ENCODE data around the gene KCNAB1.

KCNAB1 gene

GRCh38 chr3:156351783-156352182 is 231.4 kb downstream of the KCNAB1 start:
- Mint-ChIP-seq H3K27ac (no peak overlapping the region), H3K4me3 (no peak overlapping the region), H3K9me3 (ENCODE audit: low read depth) (no peaks in the 10 kb centered on the region), H3K36me3 (no peaks in the 10 kb centered on the region), H3K4me1 (ENCODE audit: low read depth) (no peaks in the 10 kb centered on the region), H3K27me3 (no peaks in the 10 kb centered on the region)

- Mint-ChIP-seq H3K27me3 (no peaks in the 10 kb centered on the region), H3K4me1 (ENCODE audit: low read depth) (no peaks in the 10 kb centered on the region), H3K4me3 (no peak overlapping the region), H3K27ac (no peak overlapping the region), H3K36me3 (no peaks in the 10 kb centered on the region), H3K9me3 (ENCODE audit: low read depth) (no peaks in the 10 kb centered on the region)
Observed at GRCh38 chr3:156352728-156353127, 232.3 kb downstream of the KCNAB1 start.

- Mint-ChIP-seq H3K27ac (no peak overlapping the region), H3K4me3 (no peak overlapping the region), H3K27me3 (no peaks in the 10 kb centered on the region), H3K4me1 (ENCODE audit: low read depth) (no peaks in the 10 kb centered on the region), H3K9me3 (ENCODE audit: low read depth) (no peaks in the 10 kb centered on the region), H3K36me3 (no peaks in the 10 kb centered on the region)
Observed at GRCh38 chr3:156353563-156353962, 233.2 kb downstream of the KCNAB1 start.

- Mint-ChIP-seq H3K36me3 (no peaks in the 10 kb centered on the region), H3K4me3 (no peak overlapping the region), H3K9me3 (ENCODE audit: low read depth) (no peaks in the 10 kb centered on the region), H3K4me1 (ENCODE audit: low read depth) (no peaks in the 10 kb centered on the region), H3K27me3 (no peaks in the 10 kb centered on the region), H3K27ac (no peak overlapping the region)
Observed at GRCh38 chr3:156356537-156357363, 236.4 kb downstream of the KCNAB1 start.

- Mint-ChIP-seq H3K36me3 (no peaks in the 10 kb centered on the region), H3K4me3 (no peak overlapping the region), H3K4me1 (ENCODE audit: low read depth) (no peaks in the 10 kb centered on the region), H3K27me3 (no peaks in the 10 kb centered on the region), H3K9me3 (ENCODE audit: low read depth) (no peaks in the 10 kb centered on the region), H3K27ac (no peak overlapping the region)
Observed at GRCh38 chr3:156358232-156358631, 237.9 kb downstream of the KCNAB1 start.

GRCh38 chr3:156359368-156359767 is 239.0 kb downstream of the KCNAB1 start:
- no peak overlapping the region for H3K4me3 Mint-ChIP-seq
- H3K36me3 Mint-ChIP-seq, result no peaks in the 10 kb centered on the region
- no peaks in the 10 kb centered on the region for H3K9me3 Mint-ChIP-seq (ENCODE audit: low read depth)
- no peaks in the 10 kb centered on the region for H3K27me3 Mint-ChIP-seq
- no peak overlapping the region for H3K27ac Mint-ChIP-seq
- no peaks in the 10 kb centered on the region for H3K4me1 Mint-ChIP-seq (ENCODE audit: low read depth)

GRCh38 chr3:156360083-156360482 is 239.7 kb downstream of the KCNAB1 start:
- H3K4me1 Mint-ChIP-seq (ENCODE audit: low read depth), result no peaks in the 10 kb centered on the region
- no peaks in the 10 kb centered on the region for H3K9me3 Mint-ChIP-seq (ENCODE audit: low read depth)
- H3K27ac Mint-ChIP-seq, result no peak overlapping the region
- no peak overlapping the region for H3K4me3 Mint-ChIP-seq
- H3K36me3 Mint-ChIP-seq, result no peaks in the 10 kb centered on the region
- no peaks in the 10 kb centered on the region for H3K27me3 Mint-ChIP-seq

GRCh38 chr3:156360963-156361362 is 240.6 kb downstream of the KCNAB1 start:
- H3K9me3 Mint-ChIP-seq (ENCODE audit: low read depth), result no peaks in the 10 kb centered on the region

GRCh38 chr3:156366559-156366958 is 246.2 kb downstream of the KCNAB1 start:
- no peaks in the 10 kb centered on the region for H3K36me3 Mint-ChIP-seq
- no peaks in the 10 kb centered on the region for H3K9me3 Mint-ChIP-seq (ENCODE audit: low read depth)
- H3K27ac Mint-ChIP-seq, result no peak overlapping the region
- no peaks in the 10 kb centered on the region for H3K27me3 Mint-ChIP-seq
- no peak overlapping the region for H3K4me3 Mint-ChIP-seq
- H3K4me1 Mint-ChIP-seq (ENCODE audit: low read depth), result no peaks in the 10 kb centered on the region

More at GRCh38 chr3:156360963-156361362, 240.6 kb downstream of the KCNAB1 start:
- no peak overlapping the region for H3K4me3 Mint-ChIP-seq
- no peak overlapping the region for H3K27ac Mint-ChIP-seq
- H3K4me1 Mint-ChIP-seq (ENCODE audit: low read depth), result no peaks in the 10 kb centered on the region
- no peaks in the 10 kb centered on the region for H3K27me3 Mint-ChIP-seq
- H3K36me3 Mint-ChIP-seq, result no peaks in the 10 kb centered on the region

GRCh38 chr3:156368189-156368588 is 247.8 kb downstream of the KCNAB1 start:
- H3K9me3 Mint-ChIP-seq (ENCODE audit: low read depth), result no peaks in the 10 kb centered on the region

GRCh38 chr3:156371701-156372100 is 251.3 kb downstream of the KCNAB1 start:
- Mint-ChIP-seq H3K27me3 (no peaks in the 10 kb centered on the region), H3K27ac (no peak overlapping the region), H3K36me3 (no peaks in the 10 kb centered on the region), H3K4me3 (no peak overlapping the region), H3K4me1 (ENCODE audit: low read depth) (no peaks in the 10 kb centered on the region), H3K9me3 (ENCODE audit: low read depth) (no peaks in the 10 kb centered on the region)

More at GRCh38 chr3:156368189-156368588, 247.8 kb downstream of the KCNAB1 start:
- Mint-ChIP-seq H3K27ac (no peak overlapping the region), H3K4me1 (ENCODE audit: low read depth) (no peaks in the 10 kb centered on the region), H3K4me3 (no peak overlapping the region), H3K27me3 (no peaks in the 10 kb centered on the region), H3K36me3 (no peaks in the 10 kb centered on the region)

- Mint-ChIP-seq H3K9me3 (ENCODE audit: low read depth) (no peaks in the 10 kb centered on the region), H3K27me3 (peaks cover 2% of the 10 kb centered on the region)
Observed at GRCh38 chr3:156373095-156373494, 252.7 kb downstream of the KCNAB1 start.

GRCh38 chr3:156373654-156374053 is 253.3 kb downstream of the KCNAB1 start:
- no peak overlapping the region for H3K27ac Mint-ChIP-seq
- H3K36me3 Mint-ChIP-seq, result no peaks in the 10 kb centered on the region
- H3K27me3 Mint-ChIP-seq, result peaks cover 5% of the 10 kb centered on the region
- H3K9me3 Mint-ChIP-seq (ENCODE audit: low read depth), result no peaks in the 10 kb centered on the region
- H3K4me1 Mint-ChIP-seq (ENCODE audit: low read depth), result no peaks in the 10 kb centered on the region
- no peak overlapping the region for H3K4me3 Mint-ChIP-seq

More at GRCh38 chr3:156373095-156373494, 252.7 kb downstream of the KCNAB1 start:
- Mint-ChIP-seq H3K27ac (no peak overlapping the region), H3K36me3 (no peaks in the 10 kb centered on the region), H3K4me1 (ENCODE audit: low read depth) (no peaks in the 10 kb centered on the region), H3K4me3 (no peak overlapping the region)

- Mint-ChIP-seq H3K36me3 (no peaks in the 10 kb centered on the region), H3K4me3 (no peak overlapping the region), H3K27ac (no peak overlapping the region), H3K27me3 (peaks cover 5% of the 10 kb centered on the region), H3K4me1 (ENCODE audit: low read depth) (no peaks in the 10 kb centered on the region), H3K9me3 (ENCODE audit: low read depth) (no peaks in the 10 kb centered on the region)
Observed at GRCh38 chr3:156376199-156376598, 255.8 kb downstream of the KCNAB1 start.

- H3K36me3 Mint-ChIP-seq, result no peaks in the 10 kb centered on the region
- no peak overlapping the region for H3K4me3 Mint-ChIP-seq
- H3K4me1 Mint-ChIP-seq (ENCODE audit: low read depth), result no peaks in the 10 kb centered on the region
- no peaks in the 10 kb centered on the region for H3K9me3 Mint-ChIP-seq (ENCODE audit: low read depth)
- H3K27ac Mint-ChIP-seq, result no peak overlapping the region
- H3K27me3 Mint-ChIP-seq, result peaks cover 5% of the 10 kb centered on the region
Observed at GRCh38 chr3:156377266-156377665, 256.9 kb downstream of the KCNAB1 start.

- H3K27ac Mint-ChIP-seq, result no peak overlapping the region
- no peaks in the 10 kb centered on the region for H3K9me3 Mint-ChIP-seq (ENCODE audit: low read depth)
- H3K36me3 Mint-ChIP-seq, result no peaks in the 10 kb centered on the region
- H3K4me3 Mint-ChIP-seq, result no peak overlapping the region
- peaks cover 5% of the 10 kb centered on the region for H3K27me3 Mint-ChIP-seq
- H3K4me1 Mint-ChIP-seq (ENCODE audit: low read depth), result no peaks in the 10 kb centered on the region
Observed at GRCh38 chr3:156377718-156378117, 257.3 kb downstream of the KCNAB1 start.
